GM19463 (cell line): Measurements from ENCODE around the gene SYNE1.
"Not testable (repeated sequence)": the region's sequence is repeated elsewhere in the genome, so short reads cannot be mapped to it uniquely, and the experiment has no call there.

Experiments used
- ATAC-seq: cut with Tn5 transposase; IDR thresholded peaks from one replicate; pipeline ENCODE4 v1.9.1; 2021; ENCODE audit warnings: mild to moderate bottlenecking, moderate library complexity; ENCODE audit not compliant: unreplicated experiment

SYNE1 gene

GRCh38 chr6:152078804-152079203 is 558.4 kb downstream of the SYNE1 start:
- no peak for ATAC-seq

DNA sequence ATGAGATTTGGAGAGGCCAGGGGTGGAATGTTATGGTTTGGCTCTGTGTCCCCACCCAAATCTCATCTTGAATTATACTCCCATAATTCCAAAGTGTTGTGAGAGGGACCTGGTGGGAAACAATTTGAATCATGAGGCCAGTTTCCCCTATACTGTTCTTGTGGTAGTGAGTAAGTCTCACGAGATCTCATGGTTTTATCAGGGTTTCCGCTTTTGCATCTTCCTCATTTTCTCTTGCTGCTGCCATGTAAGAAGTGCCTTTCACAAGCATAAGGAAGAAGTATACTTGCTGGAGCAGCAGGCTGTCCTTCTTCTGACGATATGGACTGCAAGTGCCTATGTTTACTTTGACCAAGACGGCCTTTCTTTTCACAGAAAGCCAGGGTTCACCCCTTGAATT is 559.2 kb downstream of the SYNE1 start:
- no peak for ATAC-seq

- not testable (repeated sequence) for ATAC-seq
These were observed 560.9 kb downstream of the SYNE1 start for GRCh38 chr6:152076242-152076641.

GRCh38 chr6:152071843-152072242 is 565.3 kb downstream of the SYNE1 start:
- ATAC-seq, result no peak
